Nephron progenitor cell (in vitro differentiated cells): ENCODE data around the gene C5orf15.

Experiments
- DNase-seq: peaks from one replicate; pipeline ENCODE4 v3.0.0; 2021
- H3K27ac Mint-ChIP-seq: 2 replicates; pipeline ENCODE4 v1.8.0; 2021; ENCODE audit warnings: mild to moderate bottlenecking, moderate library complexity, mixed read lengths
- H3K27me3 Mint-ChIP-seq: 2 replicates; pipeline ENCODE4 v1.8.0; 2021; ENCODE audit warnings: mild to moderate bottlenecking, low read depth, mixed read lengths; ENCODE audit not compliant: poor library complexity
- H3K36me3 Mint-ChIP-seq: 2 replicates; pipeline ENCODE4 v1.8.0; 2021; ENCODE audit warnings: low read depth, mixed read lengths
- H3K4me1 Mint-ChIP-seq: 2 replicates; pipeline ENCODE4 v1.8.0; 2021; ENCODE audit warnings: mixed read lengths
- H3K4me3 Mint-ChIP-seq: 2 replicates; pipeline ENCODE4 v1.8.0; 2021; ENCODE audit warnings: mild to moderate bottlenecking, moderate library complexity, mixed read lengths
- H3K9me3 Mint-ChIP-seq: 2 replicates; pipeline ENCODE4 v1.8.0; 2021; ENCODE audit warnings: mild to moderate bottlenecking, moderate library complexity, mixed read lengths
- CTCF ChIP-seq: fragments of 200-600 bp; sonication (generic); IDR thresholded peaks from 2 replicates; pipeline ENCODE4 v1.5.0; 2021; ENCODE audit warnings: antibody characterized with exemption

C5orf15 gene

GRCh38 chr5:133921069-133921468, 47.4 kb downstream of the C5orf15 start:
- TF ChIP-seq CTCF = no peak
- no peaks in the 10 kb centered on the region for H3K9me3 Mint-ChIP-seq
- H3K27me3 Mint-ChIP-seq = peaks cover 43% of the 10 kb centered on the region
- no peak for DNase-seq
- H3K4me3 Mint-ChIP-seq = no peak overlapping the region
- H3K36me3 Mint-ChIP-seq = no peaks in the 10 kb centered on the region
- H3K27ac Mint-ChIP-seq = no peak overlapping the region
- peaks cover 18% of the 10 kb centered on the region for H3K4me1 Mint-ChIP-seq

GRCh38 chr5:133919148-133920136, 49.0 kb downstream of the C5orf15 start:
- Mint-ChIP-seq H3K4me1 (peaks cover 18% of the 10 kb centered on the region), H3K4me3 (no peak overlapping the region), H3K36me3 (no peaks in the 10 kb centered on the region), H3K27ac (no peak overlapping the region), H3K27me3 (peaks cover 38% of the 10 kb centered on the region), H3K9me3 (no peaks in the 10 kb centered on the region)
- DNase-seq = no peak
- TF ChIP-seq CTCF = no peak

- H3K9me3 Mint-ChIP-seq = no peaks in the 10 kb centered on the region
Measured at GRCh38 chr5:133918731-133919130, 49.7 kb downstream of the C5orf15 start.

GRCh38 chr5:133918316-133918715, 50.1 kb downstream of the C5orf15 start:
- TF ChIP-seq CTCF = no peak
- no peaks in the 10 kb centered on the region for H3K9me3 Mint-ChIP-seq
- no peaks in the 10 kb centered on the region for H3K36me3 Mint-ChIP-seq
- peaks cover 32% of the 10 kb centered on the region for H3K27me3 Mint-ChIP-seq
- no peak for DNase-seq
- peaks cover 18% of the 10 kb centered on the region for H3K4me1 Mint-ChIP-seq
- H3K4me3 Mint-ChIP-seq = no peak overlapping the region
- no peak overlapping the region for H3K27ac Mint-ChIP-seq

More at GRCh38 chr5:133918731-133919130, 49.7 kb downstream of the C5orf15 start:
- Mint-ChIP-seq H3K27me3 (peaks cover 33% of the 10 kb centered on the region), H3K27ac (no peak overlapping the region), H3K4me3 (no peak overlapping the region), H3K4me1 (peaks cover 18% of the 10 kb centered on the region), H3K36me3 (no peaks in the 10 kb centered on the region)
- no peak for TF ChIP-seq CTCF
- no peak for DNase-seq

- H3K27ac Mint-ChIP-seq = no peak overlapping the region
- H3K36me3 Mint-ChIP-seq = no peaks in the 10 kb centered on the region
- no peak overlapping the region for H3K4me3 Mint-ChIP-seq
- H3K9me3 Mint-ChIP-seq = no peaks in the 10 kb centered on the region
- no peak for TF ChIP-seq CTCF
- peaks cover 31% of the 10 kb centered on the region for H3K27me3 Mint-ChIP-seq
- peaks cover 23% of the 10 kb centered on the region for H3K4me1 Mint-ChIP-seq
- no peak for DNase-seq
Measured at GRCh38 chr5:133917785-133918184, 50.6 kb downstream of the C5orf15 start.
